Kidney capillary endothelial cell (primary cell): ENCODE measurements around the gene KIAA1671.
"Not testable (repeated sequence)": the region's sequence is repeated elsewhere in the genome, so short reads cannot be mapped to it uniquely, and the experiment has no call there.

ENCODE experiments used
- DNase-seq: peaks from one replicate; pipeline ENCODE4 v3.0.0-alpha.2; 2018; ENCODE audit warnings: low spot score

KIAA1671 gene

GRCh38 chr22:24951942-24952836 lies at the start of gene KIAA1671:
KIAA1671 (plus strand) TSS chr22:24952716; CDS start chr22:25028000, 75,284 bp downstream.
- peak; percentile 82 for DNase-seq

- DNase-seq = no peak
These were observed 46.6 kb upstream of the KIAA1671 start for GRCh38 chr22:24905909-24906308.

GRCh38 chr22:24907101-24907500 lies 45.4 kb upstream of the KIAA1671 start:
- not testable (repeated sequence) for DNase-seq

GRCh38 chr22:24920029-24920428 lies 32.5 kb upstream of the KIAA1671 start:
- no peak for DNase-seq

GRCh38 chr22:24925586-24926427 lies 26.7 kb upstream of the KIAA1671 start:
- no peak for DNase-seq

GRCh38 chr22:24926428-24926725 lies 26.1 kb upstream of the KIAA1671 start:
- DNase-seq = no peak

GRCh38 chr22:24926849-24927579 lies 25.5 kb upstream of the KIAA1671 start:
- DNase-seq = no peak

GRCh38 chr22:24928322-24928721 lies 24.2 kb upstream of the KIAA1671 start:
- no peak for DNase-seq

GRCh38 chr22:24930678-24931077 lies 21.8 kb upstream of the KIAA1671 start:
- DNase-seq = no peak

GRCh38 chr22:24935771-24936483 lies 16.6 kb upstream of the KIAA1671 start:
- DNase-seq = no peak

GRCh38 chr22:24937114-24937513 lies 15.4 kb upstream of the KIAA1671 start:
- DNase-seq = peak; percentile 24

GRCh38 chr22:24938741-24939341 lies 13.7 kb upstream of the KIAA1671 start:
- peak; percentile 52 for DNase-seq

- DNase-seq = no peak
These were observed 10.2 kb upstream of the KIAA1671 start for GRCh38 chr22:24942301-24942700.

GRCh38 chr22:24944217-24944937 lies 8.1 kb upstream of the KIAA1671 start:
- no peak for DNase-seq

- DNase-seq = no peak
These were observed 7.1 kb upstream of the KIAA1671 start for GRCh38 chr22:24945430-24945829.

GRCh38 chr22:24947383-24947782 lies 5.1 kb upstream of the KIAA1671 start:
- DNase-seq = no peak

- no peak for DNase-seq
These were observed 4.6 kb upstream of the KIAA1671 start for GRCh38 chr22:24947881-24948280.

- no peak for DNase-seq
These were observed 3.9 kb upstream of the KIAA1671 start for GRCh38 chr22:24948356-24949202.

- DNase-seq = no peak
These were observed 2.1 kb upstream of the KIAA1671 start for GRCh38 chr22:24950272-24950902.
